T-helper 2 cell (primary cell): ENCODE results near the gene MYO10.
A peak's percentile ranks its signal among the peaks of the same experiment; 100 is the strongest.

ENCODE experiments used
- DNase-seq, 5 experiments: peaks; one replicate each; pipeline versions ENCODE4 v3.0.0 to v3.0.0-alpha.2; 2012 to 2022

Gene MYO10

GRCh38 chr5:16704945-16705344 is 231.1 kb downstream of the MYO10 start:
- no peak for DNase-seq

- DNase-seq, result no peak
Measured at GRCh38 chr5:16702964-16703363, 233.1 kb downstream of the MYO10 start.

GRCh38 chr5:16701134-16702099 is 234.7 kb downstream of the MYO10 start:
- no peak for DNase-seq

GRCh38 chr5:16700081-16700480 is 236.0 kb downstream of the MYO10 start:
- DNase-seq, result no peak

- no peak for DNase-seq
Measured at GRCh38 chr5:16695779-16696178, 240.3 kb downstream of the MYO10 start.

- no peak for DNase-seq
Measured at GRCh38 chr5:16693879-16694278, 242.2 kb downstream of the MYO10 start.

- DNase-seq, result no peak
Measured at GRCh38 chr5:16691731-16692130, 244.4 kb downstream of the MYO10 start.

GRCh38 chr5:16690243-16690852 is 245.7 kb downstream of the MYO10 start:
- peak in 1 of 5 experiments; percentile 41 for DNase-seq

GRCh38 chr5:16687898-16688297 is 248.2 kb downstream of the MYO10 start:
- no peak for DNase-seq

GRCh38 chr5:16685069-16685468 is 251.0 kb downstream of the MYO10 start:
- DNase-seq, result no peak

- DNase-seq, result no peak
Measured at GRCh38 chr5:16681876-16682275, 254.2 kb downstream of the MYO10 start.

GRCh38 chr5:16679863-16680262 is 256.2 kb downstream of the MYO10 start:
- no peak for DNase-seq

- no peak for DNase-seq
Measured at GRCh38 chr5:16679190-16679589, 256.9 kb downstream of the MYO10 start.

- no peak for DNase-seq
Measured at GRCh38 chr5:16675806-16676205, 260.3 kb downstream of the MYO10 start.

- DNase-seq, result no peak
Measured at GRCh38 chr5:16674750-16675149, 261.3 kb downstream of the MYO10 start.

- peak in 2 of 5 experiments; percentile 31 to 50 for DNase-seq
Measured at GRCh38 chr5:16673241-16674201, 262.6 kb downstream of the MYO10 start.

GRCh38 chr5:16671208-16671607 is 264.9 kb downstream of the MYO10 start:
- no peak for DNase-seq

- no peak for DNase-seq
Measured at GRCh38 chr5:16669776-16670175, 266.3 kb downstream of the MYO10 start.

- DNase-seq, result no peak
Measured at GRCh38 chr5:16668631-16669030, 267.5 kb downstream of the MYO10 start.

GRCh38 chr5:16668194-16668593 is 267.9 kb downstream of the MYO10 start:
- no peak for DNase-seq

GRCh38 chr5:16666883-16667398 is 269.1 kb downstream of the MYO10 start:
- no peak for DNase-seq

- DNase-seq, result no peak
Measured at GRCh38 chr5:16666130-16666882, 269.8 kb downstream of the MYO10 start.
